Right lobe of liver (tissue), 6 donors: Measurements from ENCODE around the gene ZDHHC3. TPM values are rescaled to one million over a fixed set of nuclear protein-coding genes. Genes with fewer than 3 reads are reported as not detected.

Experiments
- ATAC-seq, 4 donors: fragments of 200-7000 bp; cut with Tn5 transposase; one replicate each; pipeline ENCODE4 v1.9.1; 2020; ENCODE audit warnings: mild to moderate bottlenecking in 4 of 4, moderate library complexity in 4 of 4
- DNase-seq, 3 donors: peaks; one replicate each; pipeline ENCODE4 v3.0.0-alpha.2; 2020
- H3K27ac ChIP-seq, 3 donors: fragments of 200-600 bp; one replicate each; pipeline ENCODE4 v1.8.0; 2022
- H3K27me3 ChIP-seq, 2 donors: fragments of 200-600 bp; one replicate each; pipeline ENCODE4 v1.8.0; 2022
- H3K36me3 ChIP-seq, 4 donors: fragments of 200-600 bp; sonication (generic) in 1 of 4; one replicate each; pipeline versions ENCODE4 v1.5.1 to v1.8.0; 2017 to 2022; ENCODE audit warnings: control low read depth in 1 of 4
- H3K4me1 ChIP-seq, 4 donors: fragments of 200-600 bp; sonication (generic) in 1 of 4; one replicate each; pipeline versions ENCODE4 v1.5.1 to v1.8.0; 2017 to 2022; ENCODE audit warnings: control low read depth in 1 of 4
- H3K4me3 ChIP-seq, 3 donors: fragments of 200-600 bp; one replicate each; pipeline ENCODE4 v1.8.0; 2022
- H3K9me3 ChIP-seq, 4 donors: fragments of 200-600 bp; sonication (generic) in 1 of 4; one replicate each; pipeline versions ENCODE4 v1.5.1 to v1.8.0; 2017 to 2022; ENCODE audit warnings: control low read depth in 1 of 4
- POLR2A ChIP-seq: fragments of 450-650 bp; IDR thresholded peaks from one replicate; pipeline ENCODE4 v1.6.1; 2017; ENCODE audit warnings: antibody characterized with exemption, mild to moderate bottlenecking
- WGBS: methylation state at CpG from one replicate; pipeline ENCODE4 v1.1.6; 2018; ENCODE audit warnings: low coverage, low lambda C conversion rate; ENCODE audit not compliant: insufficient coverage; ENCODE audit errors: missing lambda C conversion rate; 5-methylcytosine and 5-hydroxymethylcytosine counted together
- intact Hi-C, 2 donors: fragments of 100-400 bp; cut with DNase I; formaldehyde crosslinking; loops; one replicate each; pipeline versions ENCODE4 v1.11.2 to v1.14.1; 2022
- total RNA-seq, 6 experiments: library from RNA; depleted of rRNA in 2 of 6; stranded (reverse); fragments of >200 nt in 2 of 6; fragmentation: NEBNext Ultra II Directional in 3 of 6; extraction: Animal tissue kit (Norgen Biotek cat#: 25700) in 3 of 6; gene quantifications; one replicate each; pipeline versions ENCODE4 v1.1.0 to v1.2.4, GENCODE V29; 2016 to 2023
- TF ChIP-seq, protein P1 (sequence below), 4 donors: fragments of 200-600 bp in 3 of 4; fragments of 450-650 bp in 1 of 4; IDR thresholded peaks; one replicate each; pipeline versions ENCODE4 v1.5.1 to v1.8.0; 2016 to 2022; ENCODE audit warnings: antibody characterized with exemption in 4 of 4, mild to moderate bottlenecking in 2 of 4
- donor health status: DM: no; HTN: yes; CAD: no.
- donor health status: DM: no; HTN: no; CAD: no.
- donor health status: DM: no; HTN: no; CAD: no.
- donor health status: DM: no; HTN: yes; CAD: no.
- donor health status: DM: no; HTN: yes; CAD: no.

Gene ZDHHC3
- total RNA-seq, 6 experiments from 2014 or later: 27.5 to 36.7 (median 32.0) TPM

GRCh38 chr3:44914936-44915335 is 61.0 kb downstream of the ZDHHC3 start:
- no peaks in the 10 kb centered on the region for H3K36me3 ChIP-seq
- no peaks in the 10 kb centered on the region for H3K9me3 ChIP-seq
- no peak overlapping the region for H3K27ac ChIP-seq
- DNase-seq (no peak), ATAC-seq (peak; percentile 60 to 71 (median 66))
- no peaks in the 10 kb centered on the region for H3K27me3 ChIP-seq
- intact Hi-C loops: loop anchor here in 1 of 2 donors (5.0 kb wide), 1 partner anchor 383 kb away; no protein-coding TSS in a partner anchor
- WGBS: 64% methylated on average over 4 of the region's 4 CpGs
- no peak overlapping the region for H3K4me3 ChIP-seq
- no peak for TF ChIP-seq POLR2A
- TF ChIP-seq, protein P1, sequence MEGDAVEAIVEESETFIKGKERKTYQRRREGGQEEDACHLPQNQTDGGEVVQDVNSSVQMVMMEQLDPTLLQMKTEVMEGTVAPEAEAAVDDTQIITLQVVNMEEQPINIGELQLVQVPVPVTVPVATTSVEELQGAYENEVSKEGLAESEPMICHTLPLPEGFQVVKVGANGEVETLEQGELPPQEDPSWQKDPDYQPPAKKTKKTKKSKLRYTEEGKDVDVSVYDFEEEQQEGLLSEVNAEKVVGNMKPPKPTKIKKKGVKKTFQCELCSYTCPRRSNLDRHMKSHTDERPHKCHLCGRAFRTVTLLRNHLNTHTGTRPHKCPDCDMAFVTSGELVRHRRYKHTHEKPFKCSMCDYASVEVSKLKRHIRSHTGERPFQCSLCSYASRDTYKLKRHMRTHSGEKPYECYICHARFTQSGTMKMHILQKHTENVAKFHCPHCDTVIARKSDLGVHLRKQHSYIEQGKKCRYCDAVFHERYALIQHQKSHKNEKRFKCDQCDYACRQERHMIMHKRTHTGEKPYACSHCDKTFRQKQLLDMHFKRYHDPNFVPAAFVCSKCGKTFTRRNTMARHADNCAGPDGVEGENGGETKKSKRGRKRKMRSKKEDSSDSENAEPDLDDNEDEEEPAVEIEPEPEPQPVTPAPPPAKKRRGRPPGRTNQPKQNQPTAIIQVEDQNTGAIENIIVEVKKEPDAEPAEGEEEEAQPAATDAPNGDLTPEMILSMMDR (IDR thresholded peaks at IDR 0.05): peak in 3 of 4 donors; percentile 9 to 34 (median 21)
- H3K4me1 ChIP-seq: no peaks in the 10 kb centered on the region

- intact Hi-C loops: loop anchor here in 1 of 2 donors (5.0 kb wide), 1 partner anchor 382 kb away; no protein-coding TSS in a partner anchor
- Histone ChIP-seq H3K27ac (no peak overlapping the region), H3K4me3 (no peak overlapping the region), H3K36me3 (no peaks in the 10 kb centered on the region), H3K27me3 (no peaks in the 10 kb centered on the region), H3K4me1 (no peaks in the 10 kb centered on the region), H3K9me3 (no peaks in the 10 kb centered on the region)
- ATAC-seq (peak; percentile 84 to 94 (median 90)), DNase-seq (peak; percentile 65 to 74 (median 74))
- WGBS: 0% methylated on average over 2 of the region's 4 CpGs
- TF ChIP-seq, protein P1 (IDR thresholded peaks at IDR 0.05): peak; percentile 69 to 86 (median 84)
- no peak for TF ChIP-seq POLR2A
These were observed 62.0 kb downstream of the ZDHHC3 start for GRCh38 chr3:44913868-44914468.

DNA sequence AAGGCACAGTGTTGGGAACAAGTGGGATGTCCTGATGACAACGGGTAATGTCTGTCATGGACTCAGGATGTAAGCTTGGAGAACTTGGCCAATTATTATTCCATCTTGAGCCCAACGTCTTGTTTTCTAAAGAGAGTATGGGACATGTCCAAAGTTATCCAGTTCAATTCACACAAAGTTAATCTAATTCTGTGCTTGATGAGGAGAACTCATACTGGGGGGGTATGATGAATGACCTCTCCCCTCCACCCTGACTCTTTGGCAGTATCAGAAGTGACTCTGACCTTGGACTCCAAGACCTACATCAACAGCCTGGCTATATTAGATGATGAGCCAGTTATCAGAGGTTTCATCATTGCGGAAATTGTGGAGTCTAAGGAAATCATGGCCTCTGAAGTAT is 65.3 kb downstream of the ZDHHC3 start:
- intact Hi-C loops: loop anchor here in 1 of 2 donors (5.0 kb wide), 1 partner anchor 378 kb away; no protein-coding TSS in a partner anchor
- 67% methylated on average over 3 of the region's 3 CpGs for WGBS
- H3K27ac ChIP-seq: no peak overlapping the region
- ATAC-seq (no peak), DNase-seq (no peak)
- H3K4me3 ChIP-seq: no peak overlapping the region
- H3K9me3 ChIP-seq: no peaks in the 10 kb centered on the region
- H3K27me3 ChIP-seq: no peaks in the 10 kb centered on the region
- TF ChIP-seq, protein P1 (IDR thresholded peaks at IDR 0.05): no peak
- TF ChIP-seq POLR2A: no peak
- H3K36me3 ChIP-seq: no peaks in the 10 kb centered on the region
- no peaks in the 10 kb centered on the region for H3K4me1 ChIP-seq

DNA sequence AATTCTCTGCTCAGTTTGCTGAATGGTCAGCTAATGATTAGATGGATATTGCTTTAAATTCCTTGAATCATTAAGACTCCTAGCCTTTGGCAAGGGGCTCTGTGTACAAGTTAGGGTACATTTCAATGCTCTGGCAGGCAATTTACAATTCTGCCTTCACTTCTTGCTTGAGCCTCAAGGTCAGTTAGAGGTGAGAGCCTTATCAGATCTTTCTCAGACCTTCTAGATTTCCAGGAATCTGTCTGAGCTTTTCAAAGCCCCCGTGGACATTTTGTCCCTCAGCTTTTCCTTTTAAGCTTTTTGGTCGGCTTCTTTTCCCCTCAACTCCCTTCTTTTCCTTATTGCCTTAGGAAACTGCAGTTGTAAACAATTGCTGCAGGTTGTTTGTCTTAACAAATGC is 66.9 kb downstream of the ZDHHC3 start:
- DNase-seq: no peak
- no peak for TF ChIP-seq POLR2A
- TF ChIP-seq, protein P1 (IDR thresholded peaks at IDR 0.05): no peak
- Histone ChIP-seq H3K4me1 (no peaks in the 10 kb centered on the region), H3K36me3 (no peaks in the 10 kb centered on the region), H3K4me3 (no peak overlapping the region), H3K27me3 (no peaks in the 10 kb centered on the region), H3K27ac (no peak overlapping the region), H3K9me3 (no peaks in the 10 kb centered on the region)
- intact Hi-C loops: loop anchor here in 1 of 2 donors (5.0 kb wide), 1 partner anchor 382 kb away; no protein-coding TSS in a partner anchor
- 27% methylated on average over 2 of the region's 2 CpGs for WGBS
- ATAC-seq: no peak
